ENCODE data around the gene BAZ2A.

Gene BAZ2A

DNA sequence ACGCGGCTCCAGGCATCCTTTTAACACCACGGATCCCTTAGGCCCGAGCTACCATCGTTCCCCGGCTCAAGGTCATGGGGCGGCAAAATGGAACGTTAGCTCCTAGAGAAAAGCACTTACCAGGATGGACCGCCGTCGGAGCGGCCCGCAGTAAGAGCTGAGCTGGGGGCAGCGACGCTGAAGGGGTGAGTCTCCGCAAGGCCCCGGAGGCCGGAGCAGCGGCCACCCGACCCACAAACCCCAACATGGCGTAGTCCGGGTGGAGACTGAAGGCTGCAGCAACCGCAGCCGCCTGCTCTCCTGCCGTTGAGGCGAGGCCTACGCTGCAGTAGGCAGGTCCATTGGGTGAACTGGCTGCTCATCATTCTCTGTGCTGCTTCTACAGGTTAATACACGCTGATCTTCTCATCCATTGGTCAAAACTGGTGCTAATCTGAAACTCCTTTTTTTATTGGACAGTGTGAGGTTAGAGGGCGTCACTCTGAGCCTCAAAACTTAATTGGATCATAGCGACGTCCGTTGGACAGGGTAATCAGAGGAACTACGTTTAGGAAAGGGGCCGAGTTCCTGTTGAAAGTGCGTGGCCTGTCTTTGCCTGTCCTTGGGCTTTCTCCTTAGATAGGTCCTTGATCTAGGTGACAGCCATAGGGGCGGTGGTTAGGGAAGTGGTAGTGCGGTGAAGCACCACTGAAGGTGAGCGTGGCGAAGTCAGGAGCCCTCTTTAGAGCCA, 15.8 kb upstream of the BAZ2A start, which contains the start of gene ATP5F1B:
Gene ATP5F1B (minus strand): TSS at position 268 of the 730 bp plus-strand sequence. CDS start 21 bp downstream, at position 247.
- peak; percentile 100 for DNase-seq (ENCODE audit: low read depth, low spot score)
- ChIA-PET CTCF (interaction anchor here (4.2 kb wide), 1 partner anchor 10 kb away, joined by 54 read pairs; no protein-coding TSS in a partner anchor), POLR2A (interaction anchor here (1.2 to 1.8 kb wide), 3 partner anchors 9 to 42 kb away, joined by 4 to 19 read pairs (median 9); partner anchors contain the start of gene PTGES3)
- H3K4me3 ChIP-seq (ENCODE audit: low read depth, low read length), result peak within 1 kb of the TSS; percentile 99
- TF ChIP-seq, protein P1, sequence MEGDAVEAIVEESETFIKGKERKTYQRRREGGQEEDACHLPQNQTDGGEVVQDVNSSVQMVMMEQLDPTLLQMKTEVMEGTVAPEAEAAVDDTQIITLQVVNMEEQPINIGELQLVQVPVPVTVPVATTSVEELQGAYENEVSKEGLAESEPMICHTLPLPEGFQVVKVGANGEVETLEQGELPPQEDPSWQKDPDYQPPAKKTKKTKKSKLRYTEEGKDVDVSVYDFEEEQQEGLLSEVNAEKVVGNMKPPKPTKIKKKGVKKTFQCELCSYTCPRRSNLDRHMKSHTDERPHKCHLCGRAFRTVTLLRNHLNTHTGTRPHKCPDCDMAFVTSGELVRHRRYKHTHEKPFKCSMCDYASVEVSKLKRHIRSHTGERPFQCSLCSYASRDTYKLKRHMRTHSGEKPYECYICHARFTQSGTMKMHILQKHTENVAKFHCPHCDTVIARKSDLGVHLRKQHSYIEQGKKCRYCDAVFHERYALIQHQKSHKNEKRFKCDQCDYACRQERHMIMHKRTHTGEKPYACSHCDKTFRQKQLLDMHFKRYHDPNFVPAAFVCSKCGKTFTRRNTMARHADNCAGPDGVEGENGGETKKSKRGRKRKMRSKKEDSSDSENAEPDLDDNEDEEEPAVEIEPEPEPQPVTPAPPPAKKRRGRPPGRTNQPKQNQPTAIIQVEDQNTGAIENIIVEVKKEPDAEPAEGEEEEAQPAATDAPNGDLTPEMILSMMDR (IDR thresholded peaks at IDR 0.05; ENCODE audit: insufficient read depth, low read length, missing control alignments), result no peak

DNA sequence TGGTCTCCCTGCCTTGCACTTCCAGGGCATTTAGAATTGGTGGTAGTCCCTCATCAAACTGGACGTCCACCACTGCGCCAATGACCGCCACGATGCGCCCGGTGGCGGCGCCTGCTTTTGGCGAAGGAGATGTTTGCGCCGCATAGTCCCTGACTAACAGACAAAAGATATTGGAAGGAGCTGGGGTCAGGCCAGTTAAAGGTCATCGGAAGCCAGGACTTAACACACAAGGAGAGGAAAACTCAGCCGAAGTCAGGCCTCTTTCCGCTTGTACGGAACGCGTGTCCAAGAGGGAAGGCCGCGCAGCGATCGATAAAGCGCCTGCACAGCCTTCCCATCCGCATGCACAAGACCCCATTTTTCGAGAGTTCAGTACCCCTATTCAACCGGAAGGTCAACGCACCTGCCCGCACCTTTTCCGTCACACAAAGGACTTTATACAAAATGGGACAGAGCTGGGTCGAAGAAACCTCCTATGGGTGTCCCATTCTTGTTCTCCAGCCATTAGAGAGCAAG, 15.1 kb upstream of the BAZ2A start:
- H3K4me3 ChIP-seq (ENCODE audit: low read depth, low read length), result peak overlapping the region; percentile 99
- ChIA-PET CTCF (interaction anchor here (1.1 to 4.2 kb wide), 2 partner anchors 9 to 12 kb away, joined by 3 to 54 read pairs; no protein-coding TSS in a partner anchor), POLR2A (interaction anchor here (1.2 to 1.8 kb wide), 3 partner anchors 9 to 43 kb away, joined by 4 to 19 read pairs (median 9); partner anchors contain the start of gene PTGES3)
- TF ChIP-seq, protein P1 (IDR thresholded peaks at IDR 0.05; ENCODE audit: insufficient read depth, low read length, missing control alignments), result no peak
- DNase-seq (ENCODE audit: low read depth, low spot score), result no peak

DNA sequence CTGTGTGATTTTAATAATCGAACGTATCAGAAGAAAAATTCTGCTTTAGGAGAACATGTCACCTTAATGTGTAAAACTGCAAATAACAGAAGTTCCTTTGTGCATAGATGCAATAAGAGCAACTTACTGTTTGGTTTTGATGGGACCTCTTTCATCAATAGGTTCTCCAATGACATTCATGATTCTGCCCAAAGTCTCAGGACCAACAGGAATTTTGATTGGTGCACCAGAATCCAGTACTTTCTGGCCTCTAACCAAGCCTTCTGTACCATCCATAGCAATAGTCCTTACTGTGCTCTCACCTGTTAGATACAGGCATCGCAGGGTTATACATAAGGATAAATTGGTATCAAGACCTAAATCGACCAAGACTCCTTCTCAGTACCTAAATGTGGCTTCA, 14.5 kb upstream of the BAZ2A start:
- CTCF ChIA-PET, result interaction anchor here (1.1 to 4.2 kb wide), 2 partner anchors 9 to 11 kb away, joined by 3 to 54 read pairs; no protein-coding TSS in a partner anchor
- peak overlapping the region; percentile 99 for H3K4me3 ChIP-seq (ENCODE audit: low read depth, low read length)
- no peak for DNase-seq (ENCODE audit: low read depth, low spot score)
- TF ChIP-seq, protein P1 (IDR thresholded peaks at IDR 0.05; ENCODE audit: insufficient read depth, low read length, missing control alignments), result no peak
- POLR2A ChIA-PET, result interaction anchor here (1.8 kb wide), 1 partner anchor 8 kb away, joined by 19 read pairs; no protein-coding TSS in a partner anchor

DNA sequence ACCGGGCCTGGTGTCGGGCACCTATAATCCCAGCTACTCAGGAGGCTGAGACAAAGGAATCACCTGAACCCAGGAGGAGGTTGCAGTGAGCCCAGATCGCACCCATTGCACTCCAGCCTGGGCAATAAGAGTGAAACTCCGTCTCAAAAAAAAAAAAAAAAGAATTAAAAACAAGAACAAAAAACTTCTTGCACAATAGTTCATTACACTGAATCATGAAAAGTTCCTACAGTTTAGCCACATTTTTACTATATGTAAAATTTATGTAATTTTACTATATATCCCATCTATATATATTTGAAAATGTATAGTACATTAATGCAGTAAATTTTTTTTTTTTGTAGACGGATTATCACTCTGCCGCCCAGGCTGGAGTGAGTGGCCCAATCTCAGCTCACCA, 11.1 kb upstream of the BAZ2A start:
- DNase-seq (ENCODE audit: low read depth, low spot score), result no peak
- H3K4me3 ChIP-seq (ENCODE audit: low read depth, low read length), result no peak overlapping the region
- ChIA-PET CTCF (no interaction called here), POLR2A (no interaction called here)
- TF ChIP-seq, protein P1 (IDR thresholded peaks at IDR 0.05; ENCODE audit: insufficient read depth, low read length, missing control alignments), result no peak

DNA sequence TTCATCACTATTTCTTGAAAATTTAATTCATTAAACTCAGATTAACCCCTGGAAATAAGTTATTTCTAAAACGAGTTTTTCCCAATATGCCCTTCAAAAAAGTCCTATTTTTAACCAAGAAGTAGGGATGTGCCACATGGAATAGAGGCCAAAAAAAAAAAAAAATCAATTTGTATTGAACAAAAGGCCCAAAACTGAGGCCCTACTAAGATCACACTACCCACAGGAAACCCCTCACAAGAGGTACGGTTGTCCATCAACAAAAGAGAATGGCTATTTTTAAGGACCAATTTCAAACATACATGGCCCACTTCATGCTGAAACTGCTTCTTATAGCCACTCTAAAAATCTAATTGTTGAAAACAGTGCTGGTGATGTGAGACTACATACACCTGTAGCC, 7.5 kb upstream of the BAZ2A start:
- DNase-seq (ENCODE audit: low read depth, low spot score), result no peak
- TF ChIP-seq, protein P1 (IDR thresholded peaks at IDR 0.05; ENCODE audit: insufficient read depth, low read length, missing control alignments), result no peak
- ChIA-PET POLR2A (interaction anchor here (2.6 kb wide), 1 partner anchor 88 kb away, joined by 12 read pairs; the partner anchor contains the start of gene NACA), CTCF (interaction anchor here (2.3 kb wide), 1 partner anchor 9 kb away, joined by 10 read pairs; no protein-coding TSS in a partner anchor)
- H3K4me3 ChIP-seq (ENCODE audit: low read depth, low read length), result no peak overlapping the region

All from AG04449 (cell line).